ENCODE measurements around the gene KDM3B.

Gene KDM3B

GRCh38 chr5:138453590-138453989 lies 101.1 kb downstream of the KDM3B start:
- DNase-seq (ENCODE audit: low read depth) = no peak

- DNase-seq (ENCODE audit: low read depth) = no peak
These were observed 101.6 kb downstream of the KDM3B start for GRCh38 chr5:138454121-138454520.

DNA sequence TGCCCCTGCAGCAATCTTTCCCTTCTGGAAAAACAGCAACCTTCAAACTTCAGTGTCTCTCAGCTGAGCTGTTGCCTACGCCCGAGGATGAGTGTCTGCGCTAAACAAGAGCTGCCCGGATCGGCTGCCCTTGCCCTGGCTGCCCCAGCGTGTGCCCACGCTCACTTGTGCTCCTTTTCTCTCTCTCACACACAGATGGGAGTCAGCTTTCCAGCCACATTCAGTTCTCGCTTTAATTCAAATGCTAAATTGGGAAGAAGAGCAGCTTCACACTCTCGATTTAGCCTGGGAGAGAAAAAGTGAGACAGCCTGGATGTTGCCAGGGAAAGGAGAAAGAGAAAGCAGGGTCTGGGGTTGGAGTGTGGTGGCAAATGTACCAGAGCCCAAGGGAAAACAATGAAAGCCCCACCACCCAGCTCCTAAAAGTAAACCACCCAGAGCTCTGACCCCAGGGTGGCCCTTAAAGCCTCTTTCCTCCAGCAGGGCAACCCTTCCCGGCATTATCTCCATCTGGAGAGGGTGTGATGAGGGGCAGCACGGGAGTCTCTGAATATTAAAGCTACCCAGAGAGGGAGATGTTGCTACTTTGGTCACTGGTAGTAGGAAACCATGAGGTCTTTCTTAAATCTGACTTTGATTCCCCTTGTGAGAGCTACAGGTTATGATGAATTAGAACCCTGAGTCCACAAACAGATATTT lies 102.9 kb downstream of the KDM3B start:
- DNase-seq (ENCODE audit: low read depth) = no peak

DNA sequence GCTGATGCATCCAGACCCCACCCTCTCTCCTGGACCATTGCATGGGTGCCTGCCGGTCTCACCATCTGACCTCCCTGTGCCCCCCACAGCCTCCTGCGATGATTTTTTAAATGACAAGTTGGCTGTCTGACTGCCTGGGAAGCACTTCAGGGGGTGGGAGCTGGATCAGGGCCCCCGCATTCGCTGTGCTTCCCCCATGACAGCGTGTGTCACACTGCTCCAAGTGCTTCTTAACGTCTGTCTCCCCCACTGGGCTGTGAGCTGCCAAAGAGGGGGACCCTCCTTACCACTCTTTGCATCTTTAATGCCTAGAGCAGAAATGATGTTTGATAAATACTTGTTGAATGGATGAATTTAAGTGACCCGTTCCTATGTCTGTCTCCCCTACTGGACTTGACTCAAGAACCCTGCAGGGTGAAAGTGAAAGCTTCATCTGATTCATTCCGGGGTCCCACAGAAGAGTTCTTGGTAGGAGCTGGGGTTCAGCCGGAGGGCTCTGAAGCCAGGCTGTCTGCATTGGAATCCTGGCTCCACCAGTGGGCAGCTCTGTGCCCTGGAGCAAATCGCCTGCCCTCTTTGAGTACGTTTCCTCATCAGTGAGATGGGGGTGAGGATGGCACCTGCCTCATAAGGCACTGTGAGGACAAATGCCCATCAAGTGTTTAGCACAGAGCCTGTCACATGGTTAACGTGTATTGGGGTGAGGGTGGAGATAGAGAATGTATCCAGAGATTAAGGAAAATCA lies 105.2 kb downstream of the KDM3B start:
- DNase-seq (ENCODE audit: low read depth) = no peak

DNA sequence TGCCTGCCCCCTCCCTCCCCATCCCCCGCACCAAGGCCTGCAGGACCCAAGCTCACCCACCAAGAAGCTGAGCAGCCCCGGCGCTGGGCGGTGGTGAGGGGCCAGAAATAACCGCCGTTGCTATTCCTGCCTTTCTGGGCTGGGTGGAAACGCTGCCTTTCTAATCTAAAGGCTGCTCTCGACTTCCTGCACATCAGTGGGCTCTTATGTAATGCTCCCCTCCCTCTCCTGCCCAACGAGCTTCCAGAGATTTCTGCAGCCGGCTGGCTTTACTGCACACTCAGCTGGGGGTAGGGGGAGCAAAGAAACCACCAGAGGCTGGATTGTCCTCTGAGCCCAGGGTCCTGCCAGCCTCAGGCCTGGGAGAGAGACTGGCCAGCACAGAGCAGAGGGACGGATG lies 105.9 kb downstream of the KDM3B start:
- no peak for DNase-seq (ENCODE audit: low read depth)

DNA sequence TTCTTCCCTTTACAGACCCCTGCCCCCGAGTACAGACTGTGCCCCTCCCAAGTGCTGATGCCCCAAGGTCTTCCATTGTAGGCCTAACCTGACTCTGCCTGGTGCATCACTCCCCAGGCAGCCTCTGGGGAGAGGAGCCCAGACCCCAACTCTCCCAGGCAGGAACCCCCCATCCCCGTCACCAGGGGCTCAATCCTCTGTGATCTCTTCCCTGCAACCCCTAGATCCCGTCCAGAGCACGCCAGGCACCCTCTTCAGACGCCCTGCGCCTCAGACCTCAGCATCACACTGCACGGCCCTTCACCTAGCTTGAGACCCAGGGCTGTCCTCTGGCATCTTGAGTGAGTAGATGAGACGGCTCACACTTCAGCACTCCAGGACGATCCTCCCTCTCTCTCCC lies 106.4 kb downstream of the KDM3B start:
- no peak for DNase-seq (ENCODE audit: low read depth)

- DNase-seq (ENCODE audit: low read depth) = peak; percentile 84
These were observed 106.9 kb downstream of the KDM3B start for GRCh38 chr5:138459311-138459933.

GRCh38 chr5:138460032-138460693 lies 107.7 kb downstream of the KDM3B start:
- no peak for DNase-seq (ENCODE audit: low read depth)

GRCh38 chr5:138461343-138462125 lies 109.0 kb downstream of the KDM3B start:
- no peak for DNase-seq (ENCODE audit: low read depth)

- DNase-seq (ENCODE audit: low read depth) = no peak
These were observed 111.0 kb downstream of the KDM3B start for GRCh38 chr5:138463419-138464007.

GRCh38 chr5:138464008-138464387 lies 111.5 kb downstream of the KDM3B start:
- peak; percentile 90 for DNase-seq (ENCODE audit: low read depth)

DNA sequence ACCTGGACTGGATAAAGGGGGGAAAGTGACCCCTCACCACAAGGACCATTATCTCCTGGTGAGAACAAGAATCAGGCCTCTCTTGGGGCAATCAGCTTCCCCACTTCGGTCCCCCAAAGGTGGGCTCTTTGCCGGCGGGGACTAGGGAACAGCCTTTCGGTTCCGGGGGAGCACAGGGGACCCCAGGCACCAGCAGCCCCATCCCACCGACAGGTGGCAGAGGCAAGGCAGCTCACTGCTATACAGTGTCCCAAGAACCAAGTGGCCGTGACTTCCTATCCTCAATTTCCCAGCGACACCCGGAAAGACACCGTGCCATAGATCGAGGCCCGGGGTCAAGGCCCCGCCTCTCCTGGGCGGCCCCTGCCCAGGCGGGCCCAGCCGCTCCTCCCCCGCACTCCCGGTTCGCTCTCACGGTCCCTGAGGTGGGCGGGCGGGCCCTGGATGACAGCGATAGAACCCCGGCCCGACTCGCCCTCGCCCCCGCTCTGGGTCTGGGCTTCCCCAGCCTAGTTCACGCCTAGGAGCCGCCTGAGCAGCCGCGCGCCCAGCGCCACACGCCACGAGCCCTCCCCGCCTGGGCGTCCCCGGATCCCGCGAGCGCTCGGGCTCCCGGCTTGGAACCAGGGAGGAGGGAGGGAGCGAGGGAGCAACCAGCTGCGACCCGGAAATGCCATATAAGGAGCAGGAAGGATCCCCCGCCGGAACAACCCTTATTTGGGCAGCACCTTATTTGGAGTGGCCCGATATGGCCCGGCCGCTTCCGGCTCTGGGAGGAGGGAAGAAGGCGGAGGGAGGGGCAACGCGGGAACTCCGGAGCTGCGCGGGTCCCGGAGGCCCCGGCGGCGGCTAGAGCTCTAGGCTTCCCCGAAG lies 112.1 kb downstream of the KDM3B start:
- DNase-seq (ENCODE audit: low read depth) = peak; percentile 94

GRCh38 chr5:138465261-138466124 lies 113.0 kb downstream of the KDM3B start, which contains the start of gene EGR1:
Gene EGR1, plus strand, starts transcription at chr5:138465479. Its CDS starts 283 bp downstream, at chr5:138465762.
- peak; percentile 93 for DNase-seq (ENCODE audit: low read depth)

- DNase-seq (ENCODE audit: low read depth) = no peak
These were observed 113.8 kb downstream of the KDM3B start for GRCh38 chr5:138466125-138466899.

- no peak for DNase-seq (ENCODE audit: low read depth)
These were observed 114.6 kb downstream of the KDM3B start for GRCh38 chr5:138466900-138467710.

- no peak for DNase-seq (ENCODE audit: low read depth)
These were observed 115.2 kb downstream of the KDM3B start for GRCh38 chr5:138467711-138468132.

GRCh38 chr5:138468133-138468965 lies 115.9 kb downstream of the KDM3B start:
- no peak for DNase-seq (ENCODE audit: low read depth)
